H1 (cell line): ENCODE data around the gene CREBBP. TPM values are rescaled to one million over a fixed set of nuclear protein-coding genes. Genes with fewer than 3 reads are reported as not detected.

ENCODE experiments used
- CTCF ChIA-PET: fragments of 300-600 bp; sonication (Branson Sonifier 250); formaldehyde crosslinking; loops from one replicate; lab custom pipeline; 2021; ENCODE audit not compliant: partially characterized antibody; lab: Charles Lee
- POLR2A ChIA-PET: fragments of 300-600 bp; sonication (Branson Sonifier 250); formaldehyde crosslinking; loops from one replicate; lab custom pipeline; 2021; ENCODE audit warnings: inconsistent platforms; ENCODE audit not compliant: partially characterized antibody; lab: Charles Lee
- DNase-seq, 2 experiments: peaks; one replicate each; pipeline versions ENCODE4 v3.0.0 to v3.0.0-alpha.2; 2010 to 2022; ENCODE audit warnings: low spot score in 2 of 2, low read depth in 1 of 2, mixed read lengths in 1 of 2
- FAIRE-seq: peaks from 2 replicates; lab custom pipeline; 2011; peaks lifted over from hg19 to GRCh38; lab: Jason Lieb, UNC
- H2AFZ ChIP-seq: 2 replicates; pipeline ENCODE4 v1.8.1; 2012; ENCODE audit warnings: low read length, inconsistent platforms
- H2AK5ac ChIP-seq: 2 replicates; pipeline ENCODE4 v1.6.1; 2013; ENCODE audit warnings: low read depth, low read length
- H2BK120ac ChIP-seq: replicated peaks from 2 replicates; pipeline ENCODE3; 2013; ENCODE audit warnings: low read depth, low read length, inconsistent platforms
- H2BK12ac ChIP-seq: 2 replicates; pipeline ENCODE4 v1.6.1; 2013; ENCODE audit warnings: low read depth, low read length
- H2BK15ac ChIP-seq: 2 replicates; pipeline ENCODE4 v1.6.1; 2013; ENCODE audit warnings: low read length
- H2BK20ac ChIP-seq: 2 replicates; pipeline ENCODE4 v1.6.1; 2013; ENCODE audit warnings: low read length
- H2BK5ac ChIP-seq: 2 replicates; pipeline ENCODE4 v1.6.1; 2013; ENCODE audit warnings: low read depth, low read length
- H3K14ac ChIP-seq: 2 replicates; pipeline ENCODE4 v1.6.1; 2013; ENCODE audit warnings: inconsistent platforms; ENCODE audit not compliant: insufficient read length
- H3K18ac ChIP-seq: 2 replicates; pipeline ENCODE4 v1.6.1; 2013; ENCODE audit warnings: low read length; ENCODE audit errors: extremely low read depth
- H3K23ac ChIP-seq: 2 replicates; pipeline ENCODE4 v1.6.1; 2013; ENCODE audit warnings: inconsistent platforms; ENCODE audit not compliant: insufficient read length
- H3K23me2 ChIP-seq: 2 replicates; pipeline ENCODE4 v1.6.1; 2013; ENCODE audit warnings: low read depth, low read length
- H3K27ac ChIP-seq: 2 replicates; pipeline ENCODE4 v1.6.1; 2011; ENCODE audit warnings: low read depth, low read length, inconsistent platforms
- H3K27me3 ChIP-seq, 4 experiments: replicated peaks in 1 of 4; 1 replicate in 1 of 4; 2 replicates in 3 of 4; pipeline versions ENCODE4 v1.6.1 to v1.8.1; 2011 to 2013; ENCODE audit warnings: low read length in 3 of 4, mild to moderate bottlenecking in 3 of 4, inconsistent platforms in 2 of 4, mixed read lengths in 2 of 4, moderate library complexity in 1 of 4; ENCODE audit not compliant: control insufficient read depth in 3 of 4, insufficient read depth in 3 of 4; ENCODE audit errors: extremely low read depth in 1 of 4
- H3K36me3 ChIP-seq, 4 experiments: 2 replicates each; pipeline versions ENCODE4 v1.6.1 to v1.8.1; 2011 to 2013; ENCODE audit warnings: mild to moderate bottlenecking in 4 of 4, low read length in 3 of 4, moderate library complexity in 2 of 4, control low read depth in 1 of 4, inconsistent platforms in 1 of 4; ENCODE audit not compliant: insufficient read depth in 4 of 4, control insufficient read depth in 2 of 4
- H3K4ac ChIP-seq: replicated peaks from 2 replicates; pipeline ENCODE3; 2013; ENCODE audit warnings: low read length, low read depth, mixed read lengths, inconsistent platforms; ENCODE audit not compliant: insufficient read length
- H3K4me1 ChIP-seq, 4 experiments: replicated peaks in 1 of 4; 1 replicate in 1 of 4; 2 replicates in 3 of 4; pipeline versions ENCODE4 v1.6.1 to v1.8.1; 2011 to 2013; ENCODE audit warnings: low read length in 3 of 4, inconsistent platforms in 2 of 4, mixed read lengths in 1 of 4; ENCODE audit not compliant: insufficient read depth in 4 of 4, control insufficient read depth in 3 of 4
- H3K4me2 ChIP-seq, 2 experiments: 2 replicates each; pipeline versions ENCODE4 v1.6.1 to v1.8.1; 2011 to 2013; ENCODE audit warnings: low read depth in 2 of 2, low read length in 2 of 2, control low read depth in 1 of 2, inconsistent platforms in 1 of 2, mild to moderate bottlenecking in 1 of 2; ENCODE audit not compliant: insufficient read depth in 1 of 2
- H3K4me3 ChIP-seq, 4 experiments: fragments of 200-600, 300-600 bp in 1 of 4; sonication (generic), shearing (Covaris generic), sonication (Bioruptor Twin) in 1 of 4; 2 replicates each; pipeline versions ENCODE4 v1.5.1 to v1.8.1; 2011 to 2016; ENCODE audit warnings: low read length in 4 of 4, low read depth in 3 of 4, control low read depth in 2 of 4, inconsistent platforms in 2 of 4, mild to moderate bottlenecking in 2 of 4, mixed read lengths in 1 of 4, moderate library complexity in 1 of 4; ENCODE audit not compliant: insufficient read depth in 2 of 4; ENCODE audit errors: extremely low read depth in 1 of 4
- H3K56ac ChIP-seq: replicated peaks from 2 replicates; pipeline ENCODE3; 2013; ENCODE audit warnings: low read depth, mild to moderate bottlenecking, mixed read lengths, low read length, inconsistent platforms; ENCODE audit not compliant: insufficient read length
- H3K79me1 ChIP-seq: 2 replicates; pipeline ENCODE4 v1.6.1; 2013; ENCODE audit warnings: low read depth, low read length, control low read depth
- H3K79me2 ChIP-seq, 2 experiments: 2 replicates each; pipeline versions ENCODE4 v1.6.1 to v1.8.1; 2012 to 2013; ENCODE audit warnings: low read length in 2 of 2, mild to moderate bottlenecking in 2 of 2, inconsistent platforms in 1 of 2; ENCODE audit not compliant: insufficient read depth in 2 of 2, control insufficient read depth in 1 of 2
- H3K9ac ChIP-seq, 4 experiments: replicated peaks in 1 of 4; 1 replicate in 1 of 4; 2 replicates in 3 of 4; pipeline versions ENCODE4 v1.6.1 to v1.8.1; 2011 to 2013; ENCODE audit warnings: low read depth in 3 of 4, low read length in 3 of 4, control low read depth in 2 of 4, mild to moderate bottlenecking in 2 of 4, moderate library complexity in 2 of 4, inconsistent platforms in 1 of 4; ENCODE audit errors: extremely low read depth in 1 of 4
- H3K9me3 ChIP-seq, 2 experiments: 2 replicates each; pipeline versions ENCODE4 v1.6.1 to v1.8.1; 2012 to 2013; ENCODE audit warnings: mild to moderate bottlenecking in 2 of 2, moderate library complexity in 2 of 2, control low read depth in 1 of 2, inconsistent platforms in 1 of 2, low read depth in 1 of 2, low read length in 1 of 2, mixed read lengths in 1 of 2; ENCODE audit not compliant: insufficient read depth in 2 of 2
- H4K20me1 ChIP-seq, 2 experiments: replicated peaks in 1 of 2; 2 replicates each; pipeline versions ENCODE3 to v1.8.1; 2011 to 2013; ENCODE audit warnings: inconsistent platforms in 2 of 2, low read length in 2 of 2, mild to moderate bottlenecking in 1 of 2; ENCODE audit not compliant: insufficient read depth in 2 of 2, control insufficient read depth in 1 of 2
- H4K5ac ChIP-seq: 2 replicates; pipeline ENCODE4 v1.6.1; 2013; ENCODE audit warnings: low read length, low read depth, mixed read lengths, inconsistent platforms; ENCODE audit not compliant: insufficient read length
- H4K8ac ChIP-seq: 2 replicates; pipeline ENCODE4 v1.8.0; 2013; ENCODE audit warnings: mild to moderate bottlenecking, moderate library complexity, low read length, inconsistent platforms; ENCODE audit not compliant: insufficient read depth; ENCODE audit errors: extremely low read depth
- H4K91ac ChIP-seq: replicated peaks from 2 replicates; pipeline ENCODE3; 2013; ENCODE audit warnings: low read length, mixed read lengths, inconsistent platforms; ENCODE audit not compliant: insufficient read length
- CREB1 ChIP-seq: IDR thresholded peaks from 2 replicates; pipeline ENCODE4 v1.6.1; 2012; ENCODE audit warnings: inconsistent platforms
- CTBP2 ChIP-seq: IDR thresholded peaks from 2 replicates; pipeline ENCODE4 v1.7.0; 2011; ENCODE audit warnings: borderline replicate concordance, mild to moderate bottlenecking, moderate library complexity, mixed read lengths, low read length; ENCODE audit not compliant: insufficient read depth, insufficient read length
- RFX5 ChIP-seq: IDR thresholded peaks from 2 replicates; pipeline ENCODE4 v1.6.1; 2011; ENCODE audit warnings: low read depth, low read length, improper control_type of control experiment, borderline replicate concordance
- RNF2 ChIP-seq: fragments of 200-900, 300-1000 bp; sonication (generic); IDR thresholded peaks from 2 replicates; pipeline ENCODE4 v1.7.1; 2016; ENCODE audit warnings: borderline replicate concordance, low read depth, mild to moderate bottlenecking, antibody characterized with exemption, low read length; ENCODE audit not compliant: poor library complexity, severe bottlenecking; ENCODE audit errors: missing control alignments
- WGBS, 2 experiments: shearing (Covaris generic) in 1 of 2; methylation state at CpG; one replicate each; pipeline versions ENCODE4 v1.1.6 to v1.1.7; 2013 to 2015; ENCODE audit warnings: low lambda C conversion rate in 2 of 2, mixed read lengths in 2 of 2, inconsistent platforms in 1 of 2, low coverage in 1 of 2, missing lambda C conversion rate in 1 of 2; ENCODE audit not compliant: insufficient replicate concordance in 2 of 2, insufficient coverage in 1 of 2, insufficient read length in 1 of 2; ENCODE audit errors: extremely low coverage in 1 of 2, missing lambda C conversion rate in 1 of 2; 5-methylcytosine and 5-hydroxymethylcytosine counted together
- polyA plus RNA-seq, 7 experiments: library from polyadenylated mRNA; depleted of rRNA in 3 of 7; stranded (reverse) in 5 of 7; unstranded in 2 of 7; fragments of >200 nt in 5 of 7; fragments of 200-250 nt in 2 of 7; gene quantifications; 1 replicate in 5 of 7; 2 replicates in 1 of 7; 4 replicates in 1 of 7; pipeline versions ENCODE4 v1.2.1 to v1.2.3, GENCODE V29; 2011 to 2013; ENCODE audit warnings: missing spikeins in 2 of 7, mixed read lengths in 2 of 7
- total RNA-seq: library from RNA; stranded (reverse); fragmentation: NEBNext Ultra II Directional; extraction: Animal tissue kit (Norgen Biotek cat#: 25700); gene quantifications from 2 replicates; pipeline ENCODE4 v1.2.1, GENCODE V29; 2021
- TF ChIP-seq, protein P1 (sequence below), 3 experiments: IDR thresholded peaks; 1 replicate in 2 of 3; 2 replicates in 1 of 3; pipeline versions ENCODE4 v1.5.1 to v1.6.1; 2011; ENCODE audit warnings: low read length in 3 of 3, mild to moderate bottlenecking in 3 of 3, inconsistent platforms in 2 of 3, low read depth in 1 of 3, moderate library complexity in 1 of 3; ENCODE audit not compliant: insufficient read depth in 1 of 3; ENCODE audit errors: control extremely low read depth in 1 of 3

CREBBP gene
- total and polyA plus RNA-seq, 2 of the 8 experiments (the other 6 are each of a cell fraction or from before 2014, with no cell fraction given) = 10.0 to 60.1 TPM

DNA sequence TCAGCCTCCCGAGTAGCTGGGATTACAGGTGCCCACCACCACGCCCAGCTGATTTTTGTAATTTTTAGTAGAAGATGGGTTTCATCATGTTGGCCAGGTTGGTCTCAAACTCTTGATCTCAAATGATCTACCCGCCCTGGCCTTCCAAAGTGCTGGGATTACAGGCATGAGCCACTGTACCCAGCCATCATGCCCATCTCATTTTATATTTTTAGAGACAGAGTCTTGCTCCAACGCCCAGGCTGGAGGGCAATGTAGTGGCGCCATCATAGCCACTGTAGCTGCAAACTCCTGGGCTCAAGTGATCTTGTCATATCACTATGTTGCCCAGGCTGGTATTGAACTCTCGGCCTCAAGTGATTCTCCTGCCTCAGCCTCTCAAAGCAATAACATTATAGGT lies 120.0 kb downstream of the CREBBP start:
- H3K79me2 ChIP-seq = no peaks in the 10 kb centered on the region; a peak in 1 of 4 replicates
- DNase-seq (no peak), FAIRE-seq (no peak)
- no peak overlapping the region for H4K91ac ChIP-seq
- H2BK12ac ChIP-seq = no peak overlapping the region
- H4K5ac ChIP-seq = no peak overlapping the region
- ChIA-PET CTCF (no interaction called here), POLR2A (interaction anchor here (0.6 kb wide), 1 partner anchor 105 kb away, joined by 3 read pairs; no protein-coding TSS in a partner anchor)
- H4K8ac ChIP-seq = no peak overlapping the region
- no peak overlapping the region for H2BK20ac ChIP-seq
- H2AFZ ChIP-seq = no peak overlapping the region
- H3K27ac ChIP-seq = no peak overlapping the region
- WGBS, 2 experiments = 88% methylated on average over 6 of the region's 6 CpGs; no CpG with 5 or more reads in 1 of the 2 experiments
- no peak overlapping the region for H3K9ac ChIP-seq
- peaks cover 3 to 4% of the 10 kb centered on the region in 2 experiments for H4K20me1 ChIP-seq
- no peak overlapping the region for H3K4me2 ChIP-seq
- H3K23ac ChIP-seq = no peak overlapping the region
- no peak overlapping the region for H2BK120ac ChIP-seq
- no peak overlapping the region for H3K14ac ChIP-seq
- H3K79me1 ChIP-seq = no peaks in the 10 kb centered on the region
- no peaks in the 10 kb centered on the region for H3K27me3 ChIP-seq
- H2BK5ac ChIP-seq = no peak overlapping the region
- no peak overlapping the region for H3K18ac ChIP-seq
- H3K56ac ChIP-seq = no peak overlapping the region
- H3K36me3 ChIP-seq = peaks cover 8 to 36% (median 23%) of the 10 kb centered on the region in 4 experiments
- H3K4ac ChIP-seq = no peak overlapping the region
- H3K23me2 ChIP-seq = no peaks in the 10 kb centered on the region
- no peak for TF ChIP-seq RFX5
- no peak for TF ChIP-seq CREB1
- no peak for TF ChIP-seq CTBP2
- TF ChIP-seq, protein P1, sequence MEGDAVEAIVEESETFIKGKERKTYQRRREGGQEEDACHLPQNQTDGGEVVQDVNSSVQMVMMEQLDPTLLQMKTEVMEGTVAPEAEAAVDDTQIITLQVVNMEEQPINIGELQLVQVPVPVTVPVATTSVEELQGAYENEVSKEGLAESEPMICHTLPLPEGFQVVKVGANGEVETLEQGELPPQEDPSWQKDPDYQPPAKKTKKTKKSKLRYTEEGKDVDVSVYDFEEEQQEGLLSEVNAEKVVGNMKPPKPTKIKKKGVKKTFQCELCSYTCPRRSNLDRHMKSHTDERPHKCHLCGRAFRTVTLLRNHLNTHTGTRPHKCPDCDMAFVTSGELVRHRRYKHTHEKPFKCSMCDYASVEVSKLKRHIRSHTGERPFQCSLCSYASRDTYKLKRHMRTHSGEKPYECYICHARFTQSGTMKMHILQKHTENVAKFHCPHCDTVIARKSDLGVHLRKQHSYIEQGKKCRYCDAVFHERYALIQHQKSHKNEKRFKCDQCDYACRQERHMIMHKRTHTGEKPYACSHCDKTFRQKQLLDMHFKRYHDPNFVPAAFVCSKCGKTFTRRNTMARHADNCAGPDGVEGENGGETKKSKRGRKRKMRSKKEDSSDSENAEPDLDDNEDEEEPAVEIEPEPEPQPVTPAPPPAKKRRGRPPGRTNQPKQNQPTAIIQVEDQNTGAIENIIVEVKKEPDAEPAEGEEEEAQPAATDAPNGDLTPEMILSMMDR (IDR thresholded peaks at IDR 0.05; ENCODE audit: control extremely low read depth in 1 of 3, insufficient read depth in 1 of 3, low read depth in 1 of 3, low read length in 3 of 3) = no peak
- TF ChIP-seq RNF2 = no peak
- no peaks in the 10 kb centered on the region for H3K4me1 ChIP-seq
- no peak overlapping the region for H2AK5ac ChIP-seq
- H3K9me3 ChIP-seq = no peaks in the 10 kb centered on the region
- no peak overlapping the region for H2BK15ac ChIP-seq
- H3K4me3 ChIP-seq = no peak overlapping the region
